GM21515 (cell line): Measurements from ENCODE around the gene E2F1.
"Not testable (repeated sequence)": the region's sequence is repeated elsewhere in the genome, so short reads cannot be mapped to it uniquely, and the experiment has no call there.

Experiments
- ATAC-seq: cut with Tn5 transposase; IDR thresholded peaks from one replicate; pipeline ENCODE4 v1.9.1; 2021; ENCODE audit not compliant: unreplicated experiment

Gene E2F1

GRCh38 chr20:33659341-33660034, 26.7 kb downstream of the E2F1 start:
- no peak for ATAC-seq

- ATAC-seq = no peak
These were observed 27.3 kb downstream of the E2F1 start for GRCh38 chr20:33658929-33659328.

DNA sequence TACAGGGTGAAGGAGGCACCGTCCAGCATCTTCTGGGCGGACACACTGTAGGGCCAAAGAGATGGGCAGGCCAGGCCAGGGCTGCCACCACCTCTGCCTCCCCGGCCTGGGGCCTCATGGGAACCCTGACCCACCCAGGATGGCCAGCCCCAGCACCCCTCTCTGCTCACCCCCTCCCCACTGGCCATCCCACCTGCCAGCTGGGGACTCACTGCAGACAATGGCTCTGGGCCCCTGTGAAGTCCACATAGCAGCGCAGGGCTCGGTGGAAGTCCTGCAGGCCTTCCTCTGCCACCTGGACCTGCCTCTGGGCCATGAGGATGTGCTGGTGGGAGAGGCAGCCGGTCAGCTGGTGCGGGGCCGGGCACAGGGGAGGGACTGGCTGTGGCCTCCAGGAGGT, 27.7 kb downstream of the E2F1 start:
- ATAC-seq = no peak

DNA sequence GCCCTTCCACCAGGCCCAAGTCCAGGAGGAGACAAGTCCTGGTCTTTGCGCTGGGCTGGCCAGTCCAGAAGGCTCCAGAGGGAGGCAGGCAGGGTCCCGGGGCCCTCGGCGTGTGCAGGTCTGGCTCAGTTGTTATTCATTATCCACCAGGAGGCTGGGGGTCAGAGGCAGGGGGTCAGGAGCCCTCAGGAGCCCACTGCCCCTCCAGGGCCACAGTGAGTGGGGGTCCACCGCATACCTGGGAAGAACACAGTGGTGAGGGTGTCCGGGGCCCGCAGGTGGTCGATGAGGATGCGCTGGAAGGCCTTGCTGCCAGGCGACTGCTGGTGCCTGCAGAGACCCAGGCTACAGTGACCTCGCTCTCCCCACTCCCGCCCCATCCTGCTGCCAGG, 28.5 kb downstream of the E2F1 start:
- ATAC-seq = no peak

DNA sequence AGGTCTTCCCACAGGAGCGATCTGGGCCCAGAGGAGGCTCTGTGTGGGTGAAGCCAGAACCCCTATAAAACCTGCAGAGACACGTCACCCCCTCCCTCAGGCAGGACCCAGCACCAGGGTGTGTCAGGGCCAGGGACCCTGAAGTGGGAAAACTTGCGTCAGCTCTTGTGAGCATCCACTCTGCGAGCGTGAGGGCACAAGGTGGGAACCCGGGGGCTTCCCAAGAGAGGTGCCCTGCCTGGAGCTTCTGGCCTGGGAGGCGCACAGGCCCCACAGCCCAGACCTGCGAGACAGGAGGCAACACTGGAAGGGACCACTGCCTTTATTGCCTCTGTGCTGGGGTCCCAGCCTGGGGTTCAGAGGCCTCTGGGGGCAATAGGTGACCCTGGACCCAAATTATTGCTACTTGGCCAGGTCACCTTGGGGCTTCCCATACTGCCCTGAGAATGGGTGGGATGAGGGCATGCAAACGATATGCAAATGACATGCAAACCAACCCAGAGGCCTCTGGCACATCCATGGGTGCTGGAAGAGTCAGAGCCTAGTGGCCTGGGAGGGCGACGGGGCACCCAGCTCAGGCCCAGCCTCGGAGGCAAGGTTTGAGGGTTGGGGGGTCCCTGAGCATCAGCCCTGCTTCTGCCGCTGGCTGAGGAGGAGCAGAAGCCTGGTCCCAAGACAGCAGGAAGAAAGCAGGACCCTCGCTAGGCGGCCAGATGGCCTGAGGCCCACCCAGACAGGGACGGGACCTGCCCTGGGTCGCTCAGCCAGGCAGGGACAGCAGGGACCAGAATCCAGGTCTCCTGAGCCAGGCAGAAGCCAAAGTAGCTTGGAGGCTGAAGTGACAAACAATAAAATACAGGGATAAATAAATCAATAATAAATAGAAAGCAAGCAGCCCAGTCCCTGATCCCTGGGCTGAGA, 29.1 kb downstream of the E2F1 start:
- ATAC-seq = no peak

GRCh38 chr20:33656010-33656782, 30.0 kb downstream of the E2F1 start:
- ATAC-seq = no peak

DNA sequence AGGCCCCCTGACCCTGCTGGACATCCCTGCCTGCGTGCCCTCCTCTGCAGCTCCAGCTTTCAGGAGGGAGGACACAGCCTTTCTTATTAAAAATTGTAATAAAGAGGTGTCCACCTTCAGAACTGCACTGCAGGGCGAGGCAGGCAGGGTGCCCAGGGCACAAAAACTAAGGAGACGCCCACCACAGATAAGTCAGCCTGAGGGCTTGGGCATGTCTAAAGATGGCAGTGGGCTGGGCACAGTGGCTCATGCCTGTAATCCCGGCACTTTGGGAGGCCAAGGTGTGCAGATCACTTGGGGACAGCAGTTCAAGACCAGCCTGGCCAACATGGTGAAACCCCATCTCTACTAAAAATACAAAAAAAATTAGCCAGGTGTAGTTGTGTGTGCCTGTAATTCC, 31.0 kb downstream of the E2F1 start:
- no peak for ATAC-seq

DNA sequence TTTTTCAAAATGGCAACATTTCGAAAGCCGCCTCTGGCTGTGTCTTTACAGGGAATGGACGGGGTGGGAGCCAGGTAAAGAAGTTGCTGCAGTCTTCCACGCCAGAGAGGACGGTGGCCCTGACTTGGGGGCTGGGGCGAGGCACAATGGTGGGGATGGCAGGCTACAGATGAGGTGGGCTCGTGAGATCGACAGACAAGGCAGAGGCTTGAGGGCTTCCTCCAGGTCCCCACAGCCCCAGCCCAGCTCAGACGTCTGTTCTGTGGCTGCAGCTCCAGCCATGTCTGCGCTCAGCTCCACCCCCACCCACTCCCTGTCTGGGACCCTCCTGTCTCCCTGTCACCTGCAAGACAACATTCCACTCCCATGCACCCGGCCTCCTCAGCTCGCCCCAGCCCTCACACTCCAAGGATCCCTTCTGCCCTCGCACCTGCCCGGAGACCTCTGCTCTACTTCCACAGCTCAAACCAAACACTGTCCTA, 31.5 kb downstream of the E2F1 start:
- ATAC-seq = no peak

- no peak for ATAC-seq
These were observed 32.1 kb downstream of the E2F1 start for GRCh38 chr20:33653900-33654596.

DNA sequence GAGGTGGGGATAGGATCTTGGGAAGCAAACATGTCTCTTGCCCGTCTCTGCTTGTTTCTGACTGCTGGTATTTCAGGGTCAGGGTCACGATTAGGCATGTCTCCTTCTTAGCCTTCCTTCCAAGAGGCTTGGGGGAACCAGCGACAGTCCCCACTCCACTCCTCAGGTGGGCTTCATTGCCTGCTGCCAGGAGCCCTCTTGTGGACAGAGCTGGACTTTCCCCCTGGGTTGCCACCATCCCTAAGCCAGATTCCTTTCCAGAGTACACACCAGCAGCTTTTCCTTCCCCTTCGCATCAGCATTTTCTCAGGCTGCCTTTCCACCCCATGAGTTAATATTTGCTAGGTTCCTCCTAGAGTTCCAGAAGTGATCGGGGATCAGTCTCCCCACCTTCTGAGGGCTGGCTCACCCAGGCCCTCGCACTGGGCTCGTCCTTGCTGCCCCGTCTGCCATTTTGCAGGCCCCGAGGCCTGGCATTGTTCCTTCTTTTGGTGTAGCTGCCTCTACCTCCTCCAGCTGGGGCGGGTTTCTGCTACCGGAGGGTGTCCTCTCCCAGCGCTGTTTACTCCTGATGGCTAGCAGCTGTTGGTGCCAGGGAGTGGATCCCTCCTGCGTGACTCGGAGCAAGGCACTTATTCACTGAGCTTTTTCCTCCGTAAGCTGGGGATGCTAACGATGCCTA, 32.8 kb downstream of the E2F1 start:
- no peak for ATAC-seq

GRCh38 chr20:33651562-33652048, 34.6 kb downstream of the E2F1 start:
- no peak for ATAC-seq

DNA sequence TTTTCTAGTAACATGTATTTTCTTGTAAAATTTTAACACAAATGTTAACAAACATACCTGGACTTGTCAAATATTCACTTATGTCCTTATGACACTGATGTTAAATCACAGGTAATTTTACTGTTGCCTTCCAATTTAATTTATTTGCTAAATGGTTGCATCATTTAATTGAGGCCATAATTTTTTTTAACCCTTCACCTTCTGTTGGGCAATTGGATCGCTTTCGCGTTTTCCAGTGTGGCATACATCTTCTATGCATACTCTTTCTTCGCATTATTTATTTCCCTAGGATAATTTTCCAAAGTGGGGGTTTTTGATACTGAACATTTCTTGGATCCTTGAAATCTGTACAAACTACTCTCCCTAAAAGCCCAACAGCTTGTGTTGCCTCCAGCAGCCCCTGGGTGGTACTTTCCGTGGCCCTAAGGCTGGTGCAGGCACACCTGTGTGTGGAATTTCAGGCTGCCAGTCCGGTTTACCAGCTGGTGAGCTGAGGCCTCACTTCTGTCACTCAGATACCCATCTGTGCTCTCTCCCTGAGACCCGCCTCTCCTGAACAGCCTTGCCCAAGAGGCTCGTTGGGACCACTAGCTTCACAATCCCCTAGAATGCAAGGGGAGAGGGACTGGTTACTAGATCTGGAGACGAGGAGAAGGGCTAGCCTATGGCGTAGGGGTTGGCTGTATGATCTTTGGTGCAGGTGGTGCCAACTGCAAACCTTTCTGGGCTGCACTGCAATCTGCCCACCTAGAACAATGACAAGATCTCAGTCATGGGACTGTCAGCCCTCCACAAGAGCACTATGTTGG, 35.2 kb downstream of the E2F1 start:
- no peak for ATAC-seq

- no peak for ATAC-seq
These were observed 36.0 kb downstream of the E2F1 start for GRCh38 chr20:33650111-33650752.

GRCh38 chr20:33649201-33649681, 36.9 kb downstream of the E2F1 start:
- ATAC-seq = no peak

DNA sequence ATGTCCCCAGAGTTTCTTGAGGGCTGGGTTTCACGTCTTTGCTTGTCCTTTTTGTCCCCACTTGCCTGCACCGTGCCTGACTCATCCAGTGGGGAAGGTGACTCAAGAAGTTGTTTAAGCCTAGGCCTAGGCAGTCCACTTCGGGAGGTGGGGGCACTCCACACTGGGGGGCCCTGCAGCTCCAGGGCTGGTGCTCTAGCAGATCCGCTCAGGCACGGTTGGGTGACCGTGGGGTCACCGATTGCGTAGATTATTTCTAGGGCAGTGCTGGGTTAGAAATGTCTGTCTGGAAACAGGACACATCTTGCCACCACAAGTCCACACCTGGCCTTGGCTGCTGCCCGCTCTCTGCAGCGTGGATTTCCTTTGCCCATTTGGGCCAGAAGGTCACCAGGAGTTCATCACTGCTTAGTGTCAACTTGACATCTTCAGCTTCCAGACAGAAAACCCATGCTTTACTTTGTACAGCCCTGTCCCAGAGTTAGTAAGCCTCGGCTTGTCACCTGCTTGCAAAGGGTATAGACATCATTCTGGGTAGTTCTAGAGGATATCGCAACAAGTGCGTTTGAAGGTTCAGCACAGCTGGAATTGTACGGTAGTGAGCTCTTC, 37.7 kb downstream of the E2F1 start:
- no peak for ATAC-seq

- ATAC-seq = no peak
These were observed 38.4 kb downstream of the E2F1 start for GRCh38 chr20:33647603-33648395.

DNA sequence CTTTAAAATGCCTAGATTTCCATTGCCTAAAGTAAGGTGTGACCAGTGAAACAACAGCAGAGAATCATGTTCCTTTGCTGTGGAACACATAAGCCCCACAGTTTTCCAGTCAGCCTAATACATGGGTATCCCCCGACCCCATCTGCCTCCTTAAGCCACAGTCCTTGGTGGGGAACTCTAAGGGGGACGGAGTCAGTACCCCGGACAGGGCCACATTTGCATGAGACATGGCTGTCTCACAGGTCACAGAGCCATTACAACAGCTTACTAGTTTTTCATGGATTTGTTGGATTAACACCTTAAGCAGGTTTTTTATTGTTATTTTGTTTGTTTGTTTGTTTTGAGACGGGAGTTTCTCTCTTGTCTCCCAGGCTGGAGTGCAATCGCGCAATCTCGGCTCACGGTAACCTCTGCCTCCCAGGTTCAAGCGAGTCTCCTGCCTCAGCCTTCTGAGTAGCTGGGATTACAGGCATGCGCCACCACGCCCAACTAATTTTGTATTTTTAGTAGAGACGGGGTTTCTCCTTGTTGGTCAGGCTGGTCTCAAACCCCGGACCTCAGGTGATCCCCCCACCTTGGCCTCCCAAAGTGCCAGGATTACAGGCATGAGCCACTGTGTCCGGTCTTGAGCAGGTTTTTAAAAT, 39.1 kb downstream of the E2F1 start:
- not testable (repeated sequence) for ATAC-seq
